22Rv1 (cell line): ENCODE data around the gene AURKAIP1.

Source experiments
- CTCF ChIP-seq: fragments of 450-650 bp; IDR thresholded peaks from 2 replicates; pipeline ENCODE4 v1.5.1; 2017; ENCODE audit warnings: mild to moderate bottlenecking
- ZFX ChIP-seq: fragments of 450-650 bp; IDR thresholded peaks from 2 replicates; pipeline ENCODE4 v1.6.1; 2017; ENCODE audit warnings: antibody characterized with exemption, borderline replicate concordance

- no peak for TF ChIP-seq CTCF
- TF ChIP-seq ZFX = no peak
These were observed 42.8 kb downstream of the AURKAIP1 start for GRCh38 chr1:1332031-1332755.
